Epidermal melanocyte (primary cell): ENCODE results near the gene TOP1.

Experiments
- DNase-seq: peaks from one replicate; pipeline ENCODE4 v3.0.0; 2011; ENCODE audit warnings: low spot score; ENCODE audit not compliant: insufficient read length

TOP1 gene

DNA sequence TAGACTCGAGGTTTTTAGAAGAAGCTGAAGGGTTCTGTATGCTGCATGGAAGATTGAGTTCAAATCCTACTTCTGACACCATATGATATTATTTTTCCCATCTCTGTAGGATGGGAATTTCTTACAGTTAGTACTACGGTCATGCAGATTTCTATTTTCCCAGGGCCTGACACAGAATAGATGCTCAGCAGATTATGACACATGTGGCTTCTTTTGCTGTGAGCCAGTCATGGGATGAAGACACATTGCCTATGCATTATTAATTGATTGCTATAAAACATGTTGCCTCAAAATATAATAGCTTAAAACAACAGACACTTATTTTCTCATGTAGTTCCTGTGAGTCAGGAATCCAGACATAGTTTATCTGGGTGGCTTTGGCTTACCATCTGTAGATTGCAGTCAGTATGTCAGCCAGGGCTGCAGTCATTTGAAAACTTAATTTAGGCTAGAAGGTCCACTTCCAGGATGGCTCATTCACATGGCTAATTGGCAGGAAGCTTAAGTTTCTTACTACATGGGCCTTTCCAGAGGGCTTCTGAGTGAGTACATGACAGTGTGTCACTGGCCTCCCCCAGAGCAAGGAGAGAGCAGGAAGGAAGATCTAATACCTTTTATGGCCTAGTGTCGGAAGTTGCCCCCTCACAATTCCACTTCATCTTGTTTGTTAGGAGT, 29.5 kb downstream of the TOP1 start:
- no peak for DNase-seq

DNA sequence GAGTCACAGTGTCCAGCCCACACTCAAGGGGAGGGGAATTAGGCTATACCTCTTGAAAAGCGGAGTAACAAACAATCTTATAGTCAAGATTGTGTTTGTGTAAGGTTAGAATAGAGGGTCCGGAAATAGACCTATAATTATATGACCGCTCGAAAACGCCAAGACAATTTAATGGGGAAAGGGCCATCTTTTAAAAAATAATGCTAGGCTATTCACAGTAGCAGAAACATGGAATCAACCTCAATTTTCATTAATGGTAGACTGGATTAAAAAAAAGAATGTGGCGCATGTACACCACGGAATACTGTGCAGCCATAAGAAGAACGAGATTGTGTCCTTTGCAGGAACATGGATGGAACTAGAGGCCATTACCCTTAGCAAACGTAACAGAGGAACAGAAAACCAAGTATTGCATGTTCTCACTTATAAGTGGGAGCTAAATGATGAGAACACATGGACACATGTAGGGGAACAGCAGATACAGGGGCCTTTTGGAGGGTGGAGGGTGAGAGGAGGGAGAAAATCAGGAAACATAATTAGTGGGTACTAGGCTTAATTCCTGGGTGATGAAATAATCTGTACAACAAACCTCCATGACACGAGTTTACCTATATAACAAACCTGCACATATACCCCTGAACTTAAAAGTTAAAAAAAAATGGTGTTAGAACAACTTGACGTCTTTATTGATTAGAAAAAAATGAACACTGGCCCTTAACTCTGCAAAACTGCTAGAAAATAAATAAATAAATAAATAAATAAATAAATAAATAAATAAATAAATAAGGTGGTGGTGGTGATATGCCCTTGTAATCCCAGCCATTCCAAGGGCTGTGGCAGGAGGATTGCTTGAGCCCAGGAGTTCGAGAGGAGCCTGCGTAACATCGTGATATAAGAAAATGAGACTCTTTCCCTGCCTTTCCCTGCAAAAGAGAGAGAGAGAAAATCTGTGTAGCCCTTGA, 30.3 kb downstream of the TOP1 start:
- DNase-seq: no peak

DNA sequence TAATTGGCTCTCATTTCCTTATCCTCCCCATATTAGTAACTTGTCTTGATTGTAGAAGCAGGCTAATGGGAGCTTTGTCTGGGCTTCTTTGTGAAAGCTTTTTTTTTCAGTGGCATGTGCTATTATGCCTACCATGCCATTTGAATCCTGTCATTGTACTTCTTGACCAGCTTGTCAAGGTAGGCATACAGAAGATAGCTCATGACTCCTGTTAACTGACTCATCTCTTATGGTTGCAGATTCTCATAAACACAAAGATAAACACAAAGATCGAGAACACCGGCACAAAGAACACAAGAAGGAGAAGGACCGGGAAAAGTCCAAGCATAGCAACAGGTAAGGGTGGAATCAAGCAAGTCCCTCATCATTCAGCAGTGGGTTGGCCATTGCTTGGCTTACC, 32.5 kb downstream of the TOP1 start:
- no peak for DNase-seq

DNA sequence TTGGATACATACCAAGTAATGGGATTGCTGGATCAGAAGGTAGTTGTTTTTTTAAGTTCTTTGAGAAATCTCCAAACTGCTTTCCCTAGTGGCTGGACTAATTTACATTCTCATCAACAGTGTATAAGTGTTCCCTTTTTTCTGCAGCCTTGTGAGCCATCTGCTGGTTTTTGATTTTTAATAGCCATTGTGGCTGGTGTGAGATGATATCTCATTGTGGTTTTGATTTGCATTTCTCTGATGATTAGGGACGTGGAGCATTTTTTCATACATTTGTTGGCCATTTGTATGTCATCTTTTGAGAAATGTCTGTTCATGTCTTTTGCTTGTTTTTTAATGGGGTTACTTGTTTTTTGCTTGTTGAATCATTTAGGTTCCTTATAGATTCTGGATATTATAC, 34.8 kb downstream of the TOP1 start:
- no peak for DNase-seq

DNA sequence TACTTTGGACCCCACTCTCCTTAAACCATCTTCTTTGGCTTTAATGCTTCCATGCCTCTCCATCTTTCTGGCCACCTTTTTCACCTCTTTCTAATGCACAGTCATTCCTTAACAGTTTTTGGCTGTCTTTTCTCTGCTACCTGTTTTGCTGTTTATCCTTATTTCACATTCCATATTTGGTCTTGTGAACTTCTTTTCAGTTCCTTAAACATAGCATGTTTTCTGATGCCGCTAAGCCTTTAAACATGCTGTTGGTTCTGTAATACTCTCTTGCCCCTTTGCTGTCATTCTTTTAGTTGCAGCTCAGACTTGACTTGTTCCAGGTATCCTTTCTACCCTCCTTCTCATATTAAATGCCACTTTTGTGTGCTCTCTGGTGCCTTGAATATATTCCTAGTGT, 35.8 kb downstream of the TOP1 start:
- DNase-seq: no peak

DNA sequence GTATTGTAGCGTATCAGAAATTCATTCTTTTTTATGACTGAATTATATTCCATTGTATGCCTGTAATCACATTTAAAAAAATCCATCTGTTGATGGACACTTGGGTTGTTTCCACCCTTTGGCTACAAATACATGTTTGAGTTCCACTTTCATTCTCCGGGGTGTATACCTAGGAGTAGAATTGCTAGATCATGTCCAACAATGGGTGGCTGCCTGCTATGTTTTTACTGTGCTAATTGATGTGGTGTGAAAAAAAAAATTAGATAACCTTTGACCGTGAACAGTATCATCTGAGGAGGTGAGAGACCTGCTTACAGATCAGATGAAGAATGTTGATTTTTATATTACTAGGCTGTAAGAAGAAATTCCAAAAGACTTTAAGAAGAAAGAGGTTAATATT, 37.1 kb downstream of the TOP1 start:
- DNase-seq: no peak

DNA sequence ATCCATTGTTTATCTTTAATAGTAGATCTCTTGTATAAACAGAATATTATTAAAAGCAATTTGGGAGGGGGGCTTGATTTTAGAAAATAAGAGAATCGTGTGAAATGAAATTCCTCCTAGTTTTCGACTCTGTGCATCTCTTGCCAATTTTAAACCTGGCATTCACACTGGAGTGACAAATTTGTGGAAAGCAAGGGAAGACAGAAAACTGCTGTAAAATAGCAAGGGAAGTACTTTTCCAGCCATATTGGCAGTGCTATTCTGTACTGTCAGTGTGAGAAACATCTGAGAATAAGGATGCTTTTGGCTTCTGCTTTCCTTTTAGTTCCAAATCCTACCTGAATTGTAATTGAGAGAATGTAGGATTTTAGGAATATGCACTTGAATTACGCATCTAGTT, 40.2 kb downstream of the TOP1 start:
- DNase-seq: no peak

DNA sequence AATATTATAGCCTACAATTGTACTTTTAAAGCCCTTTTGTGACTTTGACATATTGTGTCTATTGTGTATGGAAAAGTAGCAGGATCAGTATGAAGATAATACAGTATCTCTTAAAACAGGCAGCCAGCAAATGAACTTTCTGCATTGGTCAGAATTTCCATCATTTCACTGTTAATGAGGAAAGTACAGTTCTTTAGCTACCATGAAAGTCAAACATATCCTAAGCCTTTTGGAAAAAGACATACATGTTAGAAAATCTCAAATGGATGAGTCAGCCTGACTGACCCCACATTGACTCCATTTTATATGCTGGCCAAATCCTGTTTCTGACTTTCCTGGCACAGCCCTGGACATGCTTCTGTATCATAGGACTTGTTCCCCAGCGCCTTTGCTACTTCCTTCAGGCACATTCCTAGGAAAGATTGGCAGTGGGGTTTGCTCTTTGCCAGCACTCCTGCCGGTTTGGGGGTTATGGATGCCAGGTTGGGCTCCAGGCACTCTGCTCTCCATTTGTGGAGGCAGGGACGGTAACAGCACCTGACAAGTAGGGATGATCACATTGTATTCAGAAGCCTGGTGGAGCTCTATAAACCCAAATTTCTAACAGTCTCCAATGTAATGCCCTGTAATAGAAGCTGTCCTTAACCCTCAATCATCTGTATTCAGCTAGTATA, 43.7 kb downstream of the TOP1 start:
- peak; percentile 54 for DNase-seq

DNA sequence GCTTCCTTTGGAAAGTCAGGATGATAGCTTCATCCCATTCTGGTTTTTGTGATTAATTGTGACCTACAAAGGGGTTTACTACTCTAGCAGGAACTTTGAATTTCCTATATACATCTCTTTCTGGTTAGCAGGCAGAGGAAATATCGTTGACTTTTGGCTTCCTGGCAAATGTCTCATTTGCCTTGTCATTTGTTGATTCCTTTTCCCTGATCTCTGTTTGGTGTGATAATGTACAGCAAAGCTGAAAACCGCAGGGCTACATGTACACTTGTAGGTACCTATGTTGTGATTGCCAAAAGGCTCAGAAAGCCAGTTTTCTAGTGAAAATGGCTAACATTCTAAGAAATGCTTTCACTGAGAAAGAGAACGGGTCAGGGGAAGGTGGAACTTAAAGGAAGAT, 44.3 kb downstream of the TOP1 start:
- DNase-seq: no peak

DNA sequence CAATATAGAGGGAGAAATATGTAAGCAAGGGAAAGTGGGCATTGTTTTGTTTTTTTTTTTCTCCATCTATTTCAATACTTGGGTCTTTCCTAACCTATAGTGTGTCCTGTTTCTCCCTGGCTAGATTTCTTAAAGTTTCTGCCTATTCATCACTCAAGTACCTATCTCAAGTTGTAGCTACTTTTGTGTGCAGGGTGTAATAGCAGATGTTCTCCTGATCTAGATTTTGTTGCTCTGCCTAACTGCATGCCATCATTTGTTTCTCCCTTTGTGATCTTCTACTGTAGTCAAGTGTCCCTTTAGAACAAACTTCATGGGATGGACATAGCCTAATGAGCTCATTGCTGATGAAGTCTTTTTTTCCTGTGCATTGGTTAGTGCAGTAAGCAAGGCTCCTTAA, 45.8 kb downstream of the TOP1 start:
- no peak for DNase-seq

DNA sequence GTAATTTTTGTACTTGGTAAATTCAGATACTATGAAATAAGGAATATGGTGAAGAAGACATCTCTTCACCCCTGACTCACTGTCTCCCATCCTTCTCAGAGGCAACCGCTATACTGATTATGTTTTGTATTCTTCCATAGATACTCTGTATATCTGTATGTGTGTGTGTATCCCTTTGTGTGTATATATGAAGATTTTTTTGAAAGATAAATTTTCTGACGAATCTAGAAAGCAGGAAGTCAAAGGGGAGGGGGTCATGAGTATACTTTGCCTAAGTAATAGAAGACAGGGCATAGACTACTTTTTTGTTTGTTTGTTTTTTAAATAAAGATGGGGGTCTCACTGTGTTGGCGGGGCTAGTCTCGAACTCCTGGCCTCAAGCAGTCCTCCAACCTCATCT, 48.2 kb downstream of the TOP1 start:
- no peak for DNase-seq

DNA sequence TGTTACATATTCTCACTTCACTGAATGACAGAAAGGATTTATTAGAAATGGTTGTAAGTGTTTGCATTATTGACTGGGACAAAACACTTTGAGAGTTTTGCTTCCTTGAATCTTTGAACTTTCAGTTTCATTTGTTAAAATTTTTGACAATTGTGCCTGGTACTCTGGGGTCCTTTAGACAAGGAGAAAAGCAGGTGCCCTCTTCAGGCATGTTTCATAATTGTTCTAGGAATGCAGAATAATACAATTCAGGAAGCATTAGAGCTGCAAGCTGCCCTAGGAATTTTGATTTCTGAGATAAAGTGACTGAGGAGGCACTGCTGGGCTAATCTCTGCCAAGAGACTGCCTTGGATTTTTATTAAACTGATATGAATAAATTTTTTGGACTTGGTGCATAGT, 49.7 kb downstream of the TOP1 start:
- DNase-seq: no peak

DNA sequence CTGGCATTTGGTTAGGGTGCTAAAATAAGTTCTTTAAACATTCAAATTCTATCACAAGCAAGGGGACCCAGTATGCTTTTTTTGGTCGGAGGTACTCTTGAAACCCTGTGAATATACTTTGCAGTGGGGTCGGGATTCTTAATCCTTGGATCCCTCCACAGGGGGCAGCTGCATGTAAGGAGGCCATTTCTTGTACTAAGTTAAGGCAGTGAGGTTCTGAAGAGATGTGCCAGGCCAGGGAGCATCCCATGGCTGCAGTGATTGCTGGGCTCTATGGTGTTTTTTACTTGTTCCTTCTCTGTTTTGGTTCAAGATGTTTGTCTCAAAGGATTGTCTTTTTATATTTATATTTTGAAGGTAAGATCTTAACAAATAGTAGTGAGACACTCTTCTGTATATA, 50.4 kb downstream of the TOP1 start:
- no peak for DNase-seq

DNA sequence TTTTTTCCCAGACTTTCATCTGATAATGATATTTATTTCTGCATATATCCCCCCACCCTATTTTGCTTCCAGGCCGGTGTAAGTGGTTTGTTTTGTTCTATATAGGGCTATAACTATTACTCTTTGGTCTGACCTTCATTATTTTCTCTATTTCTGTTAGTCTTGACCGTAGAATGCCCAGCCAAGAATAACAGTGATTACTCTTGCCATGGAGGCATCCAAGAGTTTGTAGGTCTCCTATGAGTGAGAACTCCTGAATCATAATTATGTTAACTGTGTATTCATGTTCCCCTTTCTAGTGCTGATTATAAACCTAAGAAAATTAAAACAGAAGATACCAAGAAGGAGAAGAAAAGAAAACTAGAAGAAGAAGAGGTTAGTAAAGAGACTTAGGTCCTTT, 52.2 kb downstream of the TOP1 start:
- DNase-seq: no peak

DNA sequence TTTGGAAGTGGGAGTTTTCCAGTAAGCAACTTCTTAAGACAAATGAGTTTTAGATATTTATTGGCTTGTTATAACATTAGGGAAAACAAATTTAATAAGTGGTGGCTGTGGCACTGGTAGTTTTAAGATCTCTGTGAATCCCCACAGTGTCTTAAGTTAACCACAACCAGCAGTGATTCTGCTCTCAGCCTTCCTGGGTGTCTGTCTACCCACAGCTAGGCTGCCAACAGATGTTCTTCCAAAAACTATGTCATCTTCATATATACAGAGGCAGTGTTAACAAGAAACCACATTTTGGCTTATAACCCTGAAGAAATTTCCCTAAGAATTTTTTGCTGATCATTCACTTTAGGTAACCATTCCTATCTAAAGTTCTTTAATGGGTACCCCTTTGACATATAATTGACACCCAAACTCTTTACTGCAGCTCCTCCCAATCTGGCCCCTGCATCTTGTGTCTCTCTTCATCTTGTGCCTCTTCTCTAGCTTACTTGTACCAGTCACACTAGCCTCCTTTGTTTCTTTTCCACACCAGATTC, 52.7 kb downstream of the TOP1 start:
- no peak for DNase-seq

DNA sequence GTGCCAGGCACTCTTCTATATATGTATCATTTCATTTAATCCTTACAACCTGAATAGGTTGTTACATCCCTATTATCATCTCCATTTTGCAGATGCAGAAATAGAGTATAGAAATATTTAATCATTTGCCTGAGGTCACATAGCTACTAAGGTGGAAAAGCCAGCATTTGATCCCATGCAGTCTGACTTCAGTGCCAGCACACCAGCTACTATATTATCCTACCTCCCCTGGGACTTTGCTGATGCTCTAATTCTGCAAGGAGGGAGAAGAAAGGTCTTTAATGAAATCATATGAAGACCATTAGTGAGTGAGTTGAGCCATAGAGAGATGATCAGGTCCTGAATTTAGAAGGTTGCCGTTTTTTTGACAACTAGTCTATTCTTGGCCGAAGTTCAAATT, 53.7 kb downstream of the TOP1 start:
- DNase-seq: no peak

DNA sequence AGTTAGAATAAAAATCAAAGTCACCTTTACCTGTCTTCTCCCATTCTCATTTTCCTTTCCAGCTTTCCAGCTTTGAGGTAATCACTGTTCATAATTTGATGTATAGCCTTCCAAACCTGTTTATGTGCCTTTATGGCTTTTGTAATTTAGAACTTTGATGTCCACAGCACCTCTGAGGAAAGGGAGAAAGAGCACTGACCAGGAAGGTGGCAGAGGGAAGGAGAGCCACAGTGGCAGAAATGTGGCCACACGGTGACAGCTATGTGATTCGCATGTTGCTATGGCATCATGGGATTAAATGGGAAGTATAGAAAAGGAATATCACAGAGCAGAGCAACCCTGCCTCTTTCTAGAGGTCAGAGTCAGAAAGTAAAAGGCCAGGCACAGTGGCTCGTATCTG, 57.0 kb downstream of the TOP1 start:
- no peak for DNase-seq

DNA sequence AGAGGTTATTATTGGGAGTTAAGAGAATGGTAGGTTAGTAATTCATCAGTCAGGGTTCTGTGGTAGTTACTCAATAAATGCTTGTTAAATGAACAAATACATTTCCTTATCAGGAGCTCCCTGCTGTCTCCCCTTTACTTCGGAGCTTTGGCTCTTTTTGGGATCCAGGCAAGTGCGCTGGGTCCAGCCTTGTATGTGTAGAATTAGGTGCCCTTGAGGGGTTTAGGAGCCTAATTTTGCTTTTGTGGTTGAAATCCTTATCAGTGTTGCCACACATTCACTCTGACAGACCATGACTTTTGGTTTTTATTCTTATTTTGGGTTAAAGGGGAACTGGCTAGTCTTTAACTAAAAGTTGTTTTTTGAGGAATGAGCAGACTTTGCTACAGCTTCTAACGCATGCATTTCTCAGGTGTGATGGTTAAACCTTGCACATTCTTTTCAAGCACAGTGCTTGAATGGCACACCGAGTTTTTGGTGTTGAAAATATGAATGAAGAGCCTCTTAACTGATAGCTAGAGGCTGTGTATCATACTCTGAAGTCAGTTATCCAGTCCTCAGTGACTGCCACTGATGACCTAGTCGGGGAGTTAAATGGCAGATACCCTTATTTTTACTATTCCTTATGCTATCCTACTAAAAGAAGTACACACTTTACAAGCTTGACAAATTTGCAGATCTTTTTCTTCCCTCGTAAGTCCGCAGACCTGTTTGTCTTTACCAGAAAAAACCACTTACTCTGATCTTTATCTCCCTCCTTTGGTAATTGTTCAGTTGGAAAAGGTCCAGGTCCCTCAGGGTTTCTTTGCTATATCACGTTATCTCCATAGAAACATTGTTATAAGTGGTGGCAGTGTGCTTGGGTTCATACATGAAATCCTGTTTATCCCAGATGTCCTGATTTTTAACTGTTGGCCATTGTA, 58.0 kb downstream of the TOP1 start:
- no peak for DNase-seq

DNA sequence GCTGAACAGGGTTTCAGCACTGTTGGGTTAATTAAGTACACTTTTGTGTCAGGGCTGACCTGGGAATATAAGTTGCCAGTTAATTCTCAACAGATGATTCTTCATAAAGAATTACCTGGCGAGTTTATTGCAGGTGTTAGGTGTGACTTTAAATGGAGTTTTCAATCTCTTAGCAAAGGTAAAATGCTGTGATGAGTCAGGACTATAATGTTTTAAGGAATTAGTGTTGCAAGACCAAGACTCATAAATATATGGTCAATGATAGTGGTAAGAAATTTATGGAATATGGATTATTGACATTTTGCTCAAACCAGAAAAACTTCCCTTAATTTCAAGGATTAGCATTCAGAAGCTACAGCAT, 58.7 kb downstream of the TOP1 start:
- DNase-seq: no peak

DNA sequence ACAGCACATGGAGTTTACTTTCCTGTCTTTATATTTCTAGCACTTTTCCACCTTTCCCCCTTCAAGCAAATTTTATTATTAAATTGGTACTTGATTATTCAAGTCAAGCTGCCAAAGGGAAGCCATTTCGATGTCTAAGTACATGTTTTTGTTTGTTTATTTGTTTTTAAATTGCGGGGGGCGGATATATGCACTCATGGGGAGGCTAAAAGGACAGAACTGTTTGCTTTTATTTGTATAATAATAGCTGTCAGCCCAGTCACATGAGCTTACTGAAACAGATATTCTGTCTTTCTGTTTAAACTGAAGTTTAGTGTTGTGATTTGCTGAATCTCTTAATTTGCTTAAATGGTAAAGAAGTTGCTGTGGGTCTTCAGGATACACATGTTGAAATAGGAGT, 59.2 kb downstream of the TOP1 start:
- no peak for DNase-seq

DNA sequence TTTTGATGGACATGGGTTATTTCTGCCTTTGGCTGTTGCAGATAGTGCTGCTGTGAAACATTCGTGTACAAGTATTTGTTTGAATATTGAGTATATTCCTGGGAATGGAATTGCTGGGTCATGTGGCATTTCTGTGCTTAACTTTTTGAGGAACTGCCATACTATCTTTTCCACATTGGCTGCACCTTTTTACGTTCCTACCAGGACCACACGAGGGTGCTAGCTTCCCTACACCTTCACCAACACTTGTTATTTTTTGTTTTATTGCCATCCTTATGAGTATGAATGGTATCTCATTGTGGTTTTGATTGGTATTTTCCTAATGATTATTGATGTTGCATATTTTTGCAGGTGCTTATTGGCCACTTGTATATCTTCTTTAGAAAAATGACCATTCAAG, 60.9 kb downstream of the TOP1 start:
- DNase-seq: no peak
